Testis (tissue), 2 donors: ENCODE results near the gene PLB1.

ENCODE experiments used
- POLR2A ChIP-seq: fragments of 450-650 bp; IDR thresholded peaks from one replicate; pipeline ENCODE4 v1.6.1; 2017; ENCODE audit warnings: antibody characterized with exemption, mild to moderate bottlenecking, moderate library complexity
- TF ChIP-seq, protein P1 (sequence below), 3 experiments: fragments of 450-650 bp in 2 of 3; fragments of 200-600 bp in 1 of 3; sonication (generic) in 1 of 3; IDR thresholded peaks; one replicate each; pipeline ENCODE4 v1.5.1; 2016 to 2019; ENCODE audit warnings: antibody characterized with exemption in 3 of 3, mild to moderate bottlenecking in 2 of 3, moderate library complexity in 1 of 3

DNA sequence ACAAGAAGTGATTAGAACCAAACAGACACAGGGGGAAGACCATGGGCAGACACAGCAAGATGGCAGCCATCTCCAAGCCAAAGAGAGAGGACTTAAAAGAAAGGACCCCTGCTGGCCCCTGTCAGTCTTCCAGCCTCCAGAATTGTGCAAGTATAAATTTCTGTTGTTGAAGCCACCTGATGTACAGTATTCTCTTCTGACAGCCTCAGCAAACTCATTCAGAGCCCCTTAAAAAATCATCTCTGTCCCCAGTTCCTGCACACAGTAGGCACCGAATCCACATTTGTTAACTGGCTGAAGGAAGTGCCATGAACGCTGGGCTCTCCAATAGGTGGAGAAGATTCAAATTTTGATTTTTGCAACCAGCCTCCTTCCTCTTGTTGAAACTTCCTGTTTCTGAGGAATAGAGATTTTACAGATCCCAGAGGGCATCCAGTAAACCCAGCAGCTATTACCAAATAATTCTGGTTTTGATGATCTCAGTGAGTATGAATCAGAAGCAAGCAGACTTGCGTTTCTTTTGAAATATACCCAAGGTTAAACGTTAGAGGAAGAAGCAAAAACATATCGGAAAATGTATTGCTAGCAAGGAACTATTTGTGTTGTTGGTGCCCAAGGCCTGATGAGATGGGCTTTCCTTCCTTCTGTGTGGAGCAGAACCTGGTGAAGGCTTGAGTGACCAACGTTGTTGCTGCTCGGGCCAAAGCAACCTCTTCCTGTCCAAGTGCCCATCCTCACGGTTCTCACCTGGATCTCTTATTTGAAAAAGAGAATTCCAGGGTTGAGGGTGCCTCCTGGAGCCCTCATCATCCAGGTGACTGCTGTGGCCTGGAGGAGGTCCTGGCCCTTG, 47.7 kb upstream of the PLB1 start:
- TF ChIP-seq POLR2A = no peak
- TF ChIP-seq, protein P1, sequence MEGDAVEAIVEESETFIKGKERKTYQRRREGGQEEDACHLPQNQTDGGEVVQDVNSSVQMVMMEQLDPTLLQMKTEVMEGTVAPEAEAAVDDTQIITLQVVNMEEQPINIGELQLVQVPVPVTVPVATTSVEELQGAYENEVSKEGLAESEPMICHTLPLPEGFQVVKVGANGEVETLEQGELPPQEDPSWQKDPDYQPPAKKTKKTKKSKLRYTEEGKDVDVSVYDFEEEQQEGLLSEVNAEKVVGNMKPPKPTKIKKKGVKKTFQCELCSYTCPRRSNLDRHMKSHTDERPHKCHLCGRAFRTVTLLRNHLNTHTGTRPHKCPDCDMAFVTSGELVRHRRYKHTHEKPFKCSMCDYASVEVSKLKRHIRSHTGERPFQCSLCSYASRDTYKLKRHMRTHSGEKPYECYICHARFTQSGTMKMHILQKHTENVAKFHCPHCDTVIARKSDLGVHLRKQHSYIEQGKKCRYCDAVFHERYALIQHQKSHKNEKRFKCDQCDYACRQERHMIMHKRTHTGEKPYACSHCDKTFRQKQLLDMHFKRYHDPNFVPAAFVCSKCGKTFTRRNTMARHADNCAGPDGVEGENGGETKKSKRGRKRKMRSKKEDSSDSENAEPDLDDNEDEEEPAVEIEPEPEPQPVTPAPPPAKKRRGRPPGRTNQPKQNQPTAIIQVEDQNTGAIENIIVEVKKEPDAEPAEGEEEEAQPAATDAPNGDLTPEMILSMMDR (IDR thresholded peaks at IDR 0.05) = no peak
